ENCODE results near the gene SCAND1.

SCAND1 gene

DNA sequence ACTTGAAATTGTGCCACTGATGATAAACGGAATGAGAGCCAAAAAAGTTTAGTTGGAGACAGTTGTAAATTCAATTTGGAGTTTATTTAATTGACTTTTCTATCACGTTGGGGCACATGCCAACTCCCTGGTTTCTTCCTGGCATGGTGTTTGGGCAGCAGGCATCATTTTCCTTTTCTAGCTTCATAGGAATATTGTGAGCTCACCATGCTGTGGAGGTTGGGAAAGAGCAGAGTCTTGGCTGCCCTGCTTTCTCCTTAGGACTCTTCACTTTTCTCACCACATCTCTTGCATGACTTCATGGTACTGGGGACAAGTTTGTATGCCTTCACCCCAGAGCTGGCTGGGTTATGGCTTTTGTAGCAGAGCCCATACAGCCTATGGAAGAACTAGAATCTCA, 6.4 kb downstream of the SCAND1 start:
- no peak overlapping the region for H3K4me3 ChIP-seq (ENCODE audit: low read length)
- DNase-seq (ENCODE audit: low read depth) = no peak
- TF ChIP-seq, protein P1, sequence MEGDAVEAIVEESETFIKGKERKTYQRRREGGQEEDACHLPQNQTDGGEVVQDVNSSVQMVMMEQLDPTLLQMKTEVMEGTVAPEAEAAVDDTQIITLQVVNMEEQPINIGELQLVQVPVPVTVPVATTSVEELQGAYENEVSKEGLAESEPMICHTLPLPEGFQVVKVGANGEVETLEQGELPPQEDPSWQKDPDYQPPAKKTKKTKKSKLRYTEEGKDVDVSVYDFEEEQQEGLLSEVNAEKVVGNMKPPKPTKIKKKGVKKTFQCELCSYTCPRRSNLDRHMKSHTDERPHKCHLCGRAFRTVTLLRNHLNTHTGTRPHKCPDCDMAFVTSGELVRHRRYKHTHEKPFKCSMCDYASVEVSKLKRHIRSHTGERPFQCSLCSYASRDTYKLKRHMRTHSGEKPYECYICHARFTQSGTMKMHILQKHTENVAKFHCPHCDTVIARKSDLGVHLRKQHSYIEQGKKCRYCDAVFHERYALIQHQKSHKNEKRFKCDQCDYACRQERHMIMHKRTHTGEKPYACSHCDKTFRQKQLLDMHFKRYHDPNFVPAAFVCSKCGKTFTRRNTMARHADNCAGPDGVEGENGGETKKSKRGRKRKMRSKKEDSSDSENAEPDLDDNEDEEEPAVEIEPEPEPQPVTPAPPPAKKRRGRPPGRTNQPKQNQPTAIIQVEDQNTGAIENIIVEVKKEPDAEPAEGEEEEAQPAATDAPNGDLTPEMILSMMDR (conservative IDR thresholded peaks at IDR 0.05; ENCODE audit: low read depth, low read length) = no peak

DNA sequence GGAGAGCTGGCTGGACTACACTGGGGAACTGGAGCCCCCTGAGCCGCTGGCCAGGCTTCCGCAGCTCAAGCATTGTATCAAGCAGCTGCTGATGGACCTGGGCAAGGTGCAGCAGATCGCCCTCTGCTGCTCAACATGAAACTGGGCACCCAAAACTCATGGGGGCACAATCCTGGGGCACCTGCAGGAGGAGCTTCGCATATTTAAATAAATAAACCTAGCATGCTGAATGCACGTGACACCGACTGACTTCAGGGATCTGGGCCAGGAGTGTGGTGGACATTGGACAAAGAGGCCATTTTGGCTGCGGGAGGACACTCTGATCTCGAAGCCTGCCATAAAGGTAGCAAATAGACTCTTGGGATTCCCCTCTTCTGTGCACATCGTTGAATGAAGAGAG, 6.8 kb downstream of the SCAND1 start:
- TF ChIP-seq, protein P1 (conservative IDR thresholded peaks at IDR 0.05; ENCODE audit: low read depth, low read length) = peak; percentile 58
- DNase-seq (ENCODE audit: low read depth) = no peak

DNA sequence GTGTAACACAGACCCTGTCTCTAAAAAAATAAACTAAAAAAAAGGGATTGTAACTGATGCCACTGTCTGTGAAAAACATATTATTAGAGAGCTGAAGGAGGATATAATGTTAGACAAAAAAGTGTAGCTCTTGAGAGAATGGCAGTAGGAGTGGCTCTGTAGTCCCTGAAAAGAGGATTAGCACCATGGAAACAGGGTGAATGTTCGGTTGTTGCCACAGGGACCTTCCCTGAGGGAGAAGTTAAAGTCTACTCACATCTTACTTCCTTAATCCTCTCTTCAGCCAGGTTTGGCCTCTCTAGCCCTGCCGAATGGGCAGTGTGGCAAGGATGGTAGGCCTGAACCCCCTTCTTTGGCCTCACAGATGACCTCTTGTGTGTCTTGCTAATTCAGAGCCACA, 12.1 kb downstream of the SCAND1 start:
- H3K4me3 ChIP-seq (ENCODE audit: low read length) = no peak overlapping the region
- peak; percentile 90 for DNase-seq (ENCODE audit: low read depth)
- TF ChIP-seq, protein P1 (conservative IDR thresholded peaks at IDR 0.05; ENCODE audit: low read depth, low read length) = no peak

More for the DNA sequence above, 6.8 kb downstream of the SCAND1 start:
- H3K4me3 ChIP-seq (ENCODE audit: low read length) = no peak overlapping the region

DNA sequence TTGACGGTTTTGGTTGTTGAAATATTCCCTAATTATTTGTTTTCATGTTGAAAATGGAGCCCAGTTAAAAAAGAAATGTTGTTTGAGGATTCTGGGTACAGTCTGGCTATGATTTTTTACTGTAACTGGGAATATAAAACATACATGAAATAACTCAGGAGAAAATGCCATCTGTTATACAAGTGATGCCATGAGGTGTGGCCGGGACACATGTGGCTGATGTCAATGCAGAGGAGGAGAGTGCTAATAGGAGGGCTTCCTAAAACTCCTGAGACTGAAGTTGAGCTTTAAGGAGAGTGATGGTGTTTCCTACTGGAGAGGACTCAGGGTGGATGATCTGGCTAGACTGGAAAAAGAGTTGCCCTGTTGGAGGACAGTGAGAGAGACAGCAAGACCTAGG, 12.7 kb downstream of the SCAND1 start:
- no peak for DNase-seq (ENCODE audit: low read depth)
- TF ChIP-seq, protein P1 (conservative IDR thresholded peaks at IDR 0.05; ENCODE audit: low read depth, low read length) = no peak
- no peak overlapping the region for H3K4me3 ChIP-seq (ENCODE audit: low read length)

DNA sequence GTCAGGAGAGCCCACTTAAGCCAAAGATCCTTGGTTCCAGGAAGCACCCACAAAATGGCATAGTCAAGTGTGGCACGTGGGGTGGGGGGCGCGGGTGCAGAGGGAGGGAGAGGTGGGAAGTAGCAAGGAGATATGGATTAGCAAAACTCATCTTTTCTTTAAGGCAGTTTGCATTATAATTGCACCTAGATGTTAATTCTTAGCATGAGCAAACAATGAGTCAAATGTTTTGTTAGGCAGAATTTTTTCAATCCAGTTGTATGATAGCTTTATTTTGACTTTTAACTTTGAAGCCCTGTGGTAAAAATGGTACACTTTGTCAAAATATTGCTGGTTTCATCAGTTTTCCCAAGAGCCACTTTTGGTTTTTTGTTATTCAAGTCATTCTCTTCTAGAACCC, 15.0 kb downstream of the SCAND1 start:
- no peak overlapping the region for H3K4me3 ChIP-seq (ENCODE audit: low read length)
- DNase-seq (ENCODE audit: low read depth) = no peak
- TF ChIP-seq, protein P1 (conservative IDR thresholded peaks at IDR 0.05; ENCODE audit: low read depth, low read length) = no peak

DNA sequence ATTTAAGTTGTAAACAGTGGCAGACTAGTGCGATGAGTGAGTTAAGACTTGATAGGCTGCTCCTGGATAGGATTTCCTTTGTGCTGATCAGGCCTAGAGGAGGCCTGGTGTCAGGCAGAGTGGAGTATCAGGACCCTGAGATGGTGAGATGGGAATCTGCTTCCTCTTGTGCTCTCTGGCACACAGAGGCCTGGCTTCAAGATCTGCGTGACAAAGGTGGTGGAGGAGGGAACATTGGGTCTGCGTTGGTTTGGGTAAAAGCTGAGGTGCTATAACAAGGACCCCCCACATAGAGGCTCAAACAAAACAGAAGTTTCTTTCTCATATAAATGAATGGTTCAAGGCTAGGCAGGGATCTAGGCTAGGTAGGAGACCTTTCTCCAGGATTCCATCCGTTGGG, 20.3 kb downstream of the SCAND1 start:
- TF ChIP-seq, protein P1 (conservative IDR thresholded peaks at IDR 0.05; ENCODE audit: low read depth, low read length) = no peak
- no peak overlapping the region for H3K4me3 ChIP-seq (ENCODE audit: low read length)
- DNase-seq (ENCODE audit: low read depth) = no peak

DNA sequence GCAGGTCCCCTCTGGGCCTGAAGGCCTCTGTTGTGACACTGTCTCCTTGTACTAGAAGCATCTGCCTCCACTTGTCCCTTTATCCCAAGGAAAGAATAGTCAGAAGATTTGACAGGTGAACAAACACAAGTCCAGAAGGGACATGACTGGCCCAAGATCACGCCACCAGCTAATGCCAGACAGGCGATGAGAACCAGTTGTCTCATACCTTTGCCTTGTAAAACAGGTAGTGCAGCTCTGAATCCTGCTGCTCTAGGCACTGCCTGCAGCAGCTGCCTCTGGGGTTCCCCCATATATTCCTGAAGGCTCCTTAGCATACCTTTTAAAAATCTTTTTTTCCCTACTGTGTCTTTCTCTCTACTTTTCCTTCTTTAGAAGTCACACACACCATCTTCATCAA, 25.0 kb downstream of the SCAND1 start:
- no peak for DNase-seq (ENCODE audit: low read depth)
- TF ChIP-seq, protein P1 (conservative IDR thresholded peaks at IDR 0.05; ENCODE audit: low read depth, low read length) = no peak
- no peak overlapping the region for H3K4me3 ChIP-seq (ENCODE audit: low read length)

All from retinal pigment epithelial cell (primary cell).